ENCODE results near the gene CRYGS. TPM values are rescaled to one million over a fixed set of nuclear protein-coding genes. Genes with fewer than 3 reads are reported as not detected.
"Not testable (repeated sequence)": the region's sequence is repeated elsewhere in the genome, so short reads cannot be mapped to it uniquely, and the experiment has no call there.

Gene CRYGS
- total RNA-seq, 4 donors from 2014 or later = 0.26 to 2.7 (median 1.6) TPM

GRCh38 chr3:186569779-186570095 lies 25.6 kb upstream of the CRYGS start:
- no peak for DNase-seq
- Histone ChIP-seq H3K36me3 (peaks cover 0 to 28% (median 0%) of the 10 kb centered on the region in 3 donors), H3K4me1 (peaks cover 18 to 57% (median 21%) of the 10 kb centered on the region in 3 donors), H3K9me3 (no peaks in the 10 kb centered on the region), H3K4me3 (peak overlapping the region; percentile 32 to 99 (median 96)), H3K27ac (peak overlapping the region; percentile 90 to 98 (median 98)), H3K27me3 (no peaks in the 10 kb centered on the region)
- intact Hi-C loops (cut with DNase I) = no loop called here
- TF ChIP-seq CTCF (IDR thresholded peaks at IDR 0.05) = no peak
- no peak for TF ChIP-seq POLR2A (IDR thresholded peaks at IDR 0.05)
- WGBS, 2 donors = 5 to 8% methylated on average over 7 of the region's 7 CpGs

GRCh38 chr3:186569361-186569760 lies 25.2 kb upstream of the CRYGS start:
- intact Hi-C loops (cut with DNase I); H3K9me3 ChIP-seq; DNase-seq; H3K27me3 ChIP-seq: not testable (repeated sequence)
- H3K36me3 ChIP-seq = peaks cover 0 to 24% (median 0%) of the 10 kb centered on the region in 3 donors
- peaks cover 18 to 57% (median 21%) of the 10 kb centered on the region in 3 donors for H3K4me1 ChIP-seq
- 69 to 77% methylated on average over 7 to 9 of the region's 11 CpGs for WGBS, 2 donors
- H3K27ac ChIP-seq = peak overlapping the region in 1 of 4 donors; percentile 90
- H3K4me3 ChIP-seq = peak overlapping the region in 3 of 4 donors; percentile 95 to 99 (median 96)

GRCh38 chr3:186567072-186567921 lies 23.1 kb upstream of the CRYGS start, which contains the start of gene TBCCD1:
TBCCD1 (minus strand) TSS chr3:186567339; CDS start chr3:186564329, 3,010 bp downstream.
- peak in 3 of 4 donors; percentile 94 to 97 (median 94) for TF ChIP-seq POLR2A (IDR thresholded peaks at IDR 0.05)
- TF ChIP-seq CTCF (IDR thresholded peaks at IDR 0.05) = peak in 1 of 6 experiments; percentile 23
- no peaks in the 10 kb centered on the region for H3K9me3 ChIP-seq
- 0 to 2% methylated on average over 10 to 13 of the region's 66 CpGs for WGBS, 2 donors
- intact Hi-C loops (cut with DNase I) = no loop called here
- no peaks in the 10 kb centered on the region for H3K27me3 ChIP-seq
- peak; percentile 49 for DNase-seq
- H3K4me3 ChIP-seq = peak within 1 kb of the TSS; percentile 82 to 96 (median 90)
- H3K4me1 ChIP-seq = peaks cover 18 to 75% (median 21%) of the 10 kb centered on the region in 3 donors
- H3K27ac ChIP-seq = peak within 1 kb of the TSS; percentile 93 to 97 (median 96)
- peaks cover 0 to 22% (median 0%) of the 10 kb centered on the region in 3 donors for H3K36me3 ChIP-seq

- intact Hi-C loops (cut with DNase I) = no loop called here
- no peak for DNase-seq
- no peak for TF ChIP-seq CTCF (IDR thresholded peaks at IDR 0.05)
- no peak for TF ChIP-seq POLR2A (IDR thresholded peaks at IDR 0.05)
- H3K36me3 ChIP-seq = peaks cover 0 to 24% (median 0%) of the 10 kb centered on the region in 3 donors
- H3K27ac ChIP-seq = peak overlapping the region; percentile 93 to 97 (median 96)
- H3K4me1 ChIP-seq = peaks cover 15 to 72% (median 18%) of the 10 kb centered on the region in 3 donors
- no peaks in the 10 kb centered on the region for H3K27me3 ChIP-seq
- 0% methylated on average over 11 to 14 of the region's 14 CpGs for WGBS, 2 donors
- peak overlapping the region; percentile 82 to 96 (median 90) for H3K4me3 ChIP-seq
- no peaks in the 10 kb centered on the region for H3K9me3 ChIP-seq
Measured at GRCh38 chr3:186566772-186567071, 22.5 kb upstream of the CRYGS start.

GRCh38 chr3:186564586-186564985 lies 20.4 kb upstream of the CRYGS start:
- Histone ChIP-seq H3K36me3 (peaks cover 0 to 34% (median 0%) of the 10 kb centered on the region in 3 donors), H3K27me3 (no peaks in the 10 kb centered on the region), H3K4me3 (no peak overlapping the region), H3K27ac (no peak overlapping the region), H3K9me3 (no peaks in the 10 kb centered on the region), H3K4me1 (peaks cover 6 to 66% (median 7%) of the 10 kb centered on the region in 3 donors)
- intact Hi-C loops (cut with DNase I) = no loop called here
- TF ChIP-seq POLR2A (IDR thresholded peaks at IDR 0.05) = no peak
- TF ChIP-seq CTCF (IDR thresholded peaks at IDR 0.05) = no peak
- no peak for DNase-seq

Measured in esophagus squamous epithelium (tissue), 5 donors.